ENCODE results near the gene PDE4B.

DNA sequence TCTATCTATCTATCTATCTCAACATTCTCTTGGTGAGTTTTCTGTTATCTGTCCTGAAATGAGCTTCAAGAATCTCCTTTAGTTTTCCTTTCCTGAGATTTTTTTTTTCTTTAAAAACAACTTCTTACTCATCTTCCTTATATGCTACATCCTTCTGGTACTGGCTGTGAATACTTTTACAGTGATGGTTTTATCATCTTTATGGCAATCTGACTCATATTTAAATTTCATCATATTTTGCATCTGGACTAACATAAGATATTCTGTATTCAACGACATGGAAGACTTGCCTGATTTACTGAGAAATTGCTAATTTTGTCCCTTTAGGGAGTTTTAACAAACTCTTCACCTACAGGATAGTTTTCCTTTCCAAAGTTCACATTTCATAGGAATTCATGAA is 33.0 kb downstream of the PDE4B start:
- TF ChIP-seq, protein P1, sequence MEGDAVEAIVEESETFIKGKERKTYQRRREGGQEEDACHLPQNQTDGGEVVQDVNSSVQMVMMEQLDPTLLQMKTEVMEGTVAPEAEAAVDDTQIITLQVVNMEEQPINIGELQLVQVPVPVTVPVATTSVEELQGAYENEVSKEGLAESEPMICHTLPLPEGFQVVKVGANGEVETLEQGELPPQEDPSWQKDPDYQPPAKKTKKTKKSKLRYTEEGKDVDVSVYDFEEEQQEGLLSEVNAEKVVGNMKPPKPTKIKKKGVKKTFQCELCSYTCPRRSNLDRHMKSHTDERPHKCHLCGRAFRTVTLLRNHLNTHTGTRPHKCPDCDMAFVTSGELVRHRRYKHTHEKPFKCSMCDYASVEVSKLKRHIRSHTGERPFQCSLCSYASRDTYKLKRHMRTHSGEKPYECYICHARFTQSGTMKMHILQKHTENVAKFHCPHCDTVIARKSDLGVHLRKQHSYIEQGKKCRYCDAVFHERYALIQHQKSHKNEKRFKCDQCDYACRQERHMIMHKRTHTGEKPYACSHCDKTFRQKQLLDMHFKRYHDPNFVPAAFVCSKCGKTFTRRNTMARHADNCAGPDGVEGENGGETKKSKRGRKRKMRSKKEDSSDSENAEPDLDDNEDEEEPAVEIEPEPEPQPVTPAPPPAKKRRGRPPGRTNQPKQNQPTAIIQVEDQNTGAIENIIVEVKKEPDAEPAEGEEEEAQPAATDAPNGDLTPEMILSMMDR (conservative IDR thresholded peaks at IDR 0.05; ENCODE audit: low read length), result no peak
- no peak for TF ChIP-seq EZH2phosphoT487 (IDR thresholded peaks at IDR 0.05; ENCODE audit: borderline replicate concordance)

All from Loucy (cell line).